ENCODE results near the gene MAPRE3.

Gene MAPRE3

GRCh38 chr2:26938399-26939118 is 31.9 kb upstream of the MAPRE3 start:
- ChIA-PET POLR2A (no interaction called here), CTCF (interaction anchor here (0.6 to 1.7 kb wide), 2 partner anchors 92 to 399 kb away, joined by 3 to 8 read pairs; no protein-coding TSS in a partner anchor)
- TF ChIP-seq BHLHE40 (IDR thresholded peaks at IDR 0.05; ENCODE audit: borderline replicate concordance) (no peak), FOXA1 (IDR thresholded peaks at IDR 0.05) (no peak), PKNOX1 (IDR thresholded peaks at IDR 0.05) (no peak), ELF4 (IDR thresholded peaks at IDR 0.05) (no peak), ZNF384 (IDR thresholded peaks at IDR 0.05) (no peak), SP1 (IDR thresholded peaks at IDR 0.05) (no peak)
- no peak for DNase-seq (ENCODE audit: extremely low spot score)

- ChIA-PET POLR2A (no interaction called here), CTCF (interaction anchor here (1.2 kb wide), 1 partner anchor 94 kb away, joined by 3 read pairs; no protein-coding TSS in a partner anchor)
- TF ChIP-seq ELF4 (IDR thresholded peaks at IDR 0.05), result no peak
- TF ChIP-seq SUZ12 (IDR thresholded peaks at IDR 0.05), result no peak
- TF ChIP-seq HDGF (IDR thresholded peaks at IDR 0.05; ENCODE audit: borderline replicate concordance), result no peak
- no peak for TF ChIP-seq CTBP1 (IDR thresholded peaks at IDR 0.05; ENCODE audit: borderline replicate concordance)
- TF ChIP-seq TARDBP (IDR thresholded peaks at IDR 0.05), result no peak
- no peak for TF ChIP-seq LEF1 (IDR thresholded peaks at IDR 0.05; ENCODE audit: borderline replicate concordance)
- no peak for TF ChIP-seq BHLHE40 (IDR thresholded peaks at IDR 0.05; ENCODE audit: borderline replicate concordance)
- no peak for TF ChIP-seq FOXA1 (IDR thresholded peaks at IDR 0.05)
- no peak for TF ChIP-seq ZNF384 (IDR thresholded peaks at IDR 0.05)
- TF ChIP-seq PKNOX1 (IDR thresholded peaks at IDR 0.05), result no peak
- no peak for TF ChIP-seq L3MBTL2 (conservative IDR thresholded peaks at IDR 0.05)
- no peak for DNase-seq (ENCODE audit: extremely low spot score)
Observed at GRCh38 chr2:26940001-26940400, 30.4 kb upstream of the MAPRE3 start.

GRCh38 chr2:26941486-26941885 is 29.0 kb upstream of the MAPRE3 start:
- ChIA-PET POLR2A (no interaction called here), CTCF (interaction anchor here (5.2 kb wide), 1 partner anchor 96 kb away, joined by 49 read pairs; no protein-coding TSS in a partner anchor)
- DNase-seq (ENCODE audit: extremely low spot score), result no peak
- no peak for TF ChIP-seq FOXK2 (IDR thresholded peaks at IDR 0.05)
- no peak for TF ChIP-seq NFRKB (IDR thresholded peaks at IDR 0.05)
- no peak for TF ChIP-seq ZNF384 (IDR thresholded peaks at IDR 0.05)
- TF ChIP-seq CTBP1 (IDR thresholded peaks at IDR 0.05; ENCODE audit: borderline replicate concordance), result no peak
- TF ChIP-seq PKNOX1 (IDR thresholded peaks at IDR 0.05), result no peak
- no peak for TF ChIP-seq L3MBTL2 (conservative IDR thresholded peaks at IDR 0.05)
- TF ChIP-seq FOXA1 (IDR thresholded peaks at IDR 0.05), result no peak
- TF ChIP-seq HDGF (IDR thresholded peaks at IDR 0.05; ENCODE audit: borderline replicate concordance), result no peak
- no peak for TF ChIP-seq SUZ12 (IDR thresholded peaks at IDR 0.05)
- no peak for TF ChIP-seq ELF4 (IDR thresholded peaks at IDR 0.05)
- TF ChIP-seq BHLHE40 (IDR thresholded peaks at IDR 0.05; ENCODE audit: borderline replicate concordance), result no peak

GRCh38 chr2:26942543-26943295 is 27.7 kb upstream of the MAPRE3 start:
- DNase-seq (ENCODE audit: extremely low spot score), result peak; percentile 84
- no peak for TF ChIP-seq ZNF384 (IDR thresholded peaks at IDR 0.05)
- TF ChIP-seq HDGF (IDR thresholded peaks at IDR 0.05; ENCODE audit: borderline replicate concordance), result 0 out of 2 replicates have a peak, but pooled peaks have one; percentile 26
- CTCF ChIA-PET, result interaction anchor here (0.6 to 5.2 kb wide), 7 partner anchors 11 to 112 kb away, joined by 3 to 49 read pairs (median 3); no protein-coding TSS in a partner anchor
- POLR2A ChIA-PET, result interaction anchor here (1.8 kb wide), 1 partner anchor 97 kb away, joined by 8 read pairs; no protein-coding TSS in a partner anchor

- POLR2A ChIA-PET, result no interaction called here
- CTCF ChIA-PET, result interaction anchor here (5.2 kb wide), 1 partner anchor 100 kb away, joined by 49 read pairs; no protein-coding TSS in a partner anchor
- no peak for DNase-seq (ENCODE audit: extremely low spot score)
- TF ChIP-seq SP1 (IDR thresholded peaks at IDR 0.05) (no peak), BHLHE40 (IDR thresholded peaks at IDR 0.05; ENCODE audit: borderline replicate concordance) (no peak), L3MBTL2 (conservative IDR thresholded peaks at IDR 0.05) (no peak), PKNOX1 (IDR thresholded peaks at IDR 0.05) (no peak), FOXK2 (IDR thresholded peaks at IDR 0.05) (no peak), HDGF (IDR thresholded peaks at IDR 0.05; ENCODE audit: borderline replicate concordance) (no peak), CTBP1 (IDR thresholded peaks at IDR 0.05; ENCODE audit: borderline replicate concordance) (no peak), NFRKB (IDR thresholded peaks at IDR 0.05) (no peak), ELF4 (IDR thresholded peaks at IDR 0.05) (no peak), ARNT (IDR thresholded peaks at IDR 0.05) (no peak), FOXA1 (IDR thresholded peaks at IDR 0.05) (no peak), FOXM1 (IDR thresholded peaks at IDR 0.05; ENCODE audit: borderline replicate concordance) (no peak), LEF1 (IDR thresholded peaks at IDR 0.05; ENCODE audit: borderline replicate concordance) (no peak), TARDBP (IDR thresholded peaks at IDR 0.05) (no peak), ZNF384 (IDR thresholded peaks at IDR 0.05) (no peak), SUZ12 (IDR thresholded peaks at IDR 0.05) (no peak)
Observed at GRCh38 chr2:26945991-26946750, 24.3 kb upstream of the MAPRE3 start.

Measured in HEK293T (cell line).